AG04450 (cell line): ENCODE measurements around the gene SIT1. TPM values are rescaled to one million over a fixed set of nuclear protein-coding genes. Genes with fewer than 3 reads are reported as not detected.

ENCODE experiments used
- CTCF ChIA-PET: fragments of 300-600, 350-600 bp; formaldehyde crosslinking; extraction: SDS; loops from one replicate; lab custom pipeline; 2022; ENCODE audit warnings: antibody characterized with exemption, inconsistent platforms; lab: Charles Lee
- POLR2A ChIA-PET: fragments of 350-600 bp; formaldehyde crosslinking; extraction: SDS; loops from one replicate; lab custom pipeline; 2021; ENCODE audit warnings: antibody characterized with exemption, inconsistent platforms; lab: Yijun Ruan, JAX
- DNase-seq: peaks from one replicate; pipeline ENCODE4 v3.0.0-alpha.2; 2011; ENCODE audit warnings: low read depth, low spot score
- H3K27ac ChIP-seq: one replicate; pipeline ENCODE4 v1.5.1; 2012; ENCODE audit warnings: low read depth, low read length, control low read depth
- H3K27me3 ChIP-seq: one replicate; pipeline ENCODE4 v1.6.0; 2012; ENCODE audit warnings: low read length; ENCODE audit not compliant: control insufficient read depth, insufficient read depth
- H3K4me3 ChIP-seq: 2 replicates; pipeline ENCODE4 v1.5.1; 2011; ENCODE audit warnings: mild to moderate bottlenecking, low read depth, low read length, control low read depth
- H3K9me3 ChIP-seq: 2 replicates; pipeline ENCODE4 v1.5.1; 2012; ENCODE audit warnings: low read length; ENCODE audit not compliant: control insufficient read depth, insufficient read depth
- polyA plus RNA-seq: library from polyadenylated mRNA; depleted of rRNA; stranded (reverse); fragments of >200 nt; gene quantifications from 2 replicates; pipeline ENCODE4 v1.2.3, GENCODE V29; 2011
- TF ChIP-seq, protein P1 (sequence below): IDR thresholded peaks from 2 replicates; pipeline ENCODE4 v1.5.1; 2011; ENCODE audit warnings: low read depth, low read length, control low read depth, inconsistent platforms

SIT1 gene
- polyA plus RNA-seq, 1 experiment = not detected

DNA sequence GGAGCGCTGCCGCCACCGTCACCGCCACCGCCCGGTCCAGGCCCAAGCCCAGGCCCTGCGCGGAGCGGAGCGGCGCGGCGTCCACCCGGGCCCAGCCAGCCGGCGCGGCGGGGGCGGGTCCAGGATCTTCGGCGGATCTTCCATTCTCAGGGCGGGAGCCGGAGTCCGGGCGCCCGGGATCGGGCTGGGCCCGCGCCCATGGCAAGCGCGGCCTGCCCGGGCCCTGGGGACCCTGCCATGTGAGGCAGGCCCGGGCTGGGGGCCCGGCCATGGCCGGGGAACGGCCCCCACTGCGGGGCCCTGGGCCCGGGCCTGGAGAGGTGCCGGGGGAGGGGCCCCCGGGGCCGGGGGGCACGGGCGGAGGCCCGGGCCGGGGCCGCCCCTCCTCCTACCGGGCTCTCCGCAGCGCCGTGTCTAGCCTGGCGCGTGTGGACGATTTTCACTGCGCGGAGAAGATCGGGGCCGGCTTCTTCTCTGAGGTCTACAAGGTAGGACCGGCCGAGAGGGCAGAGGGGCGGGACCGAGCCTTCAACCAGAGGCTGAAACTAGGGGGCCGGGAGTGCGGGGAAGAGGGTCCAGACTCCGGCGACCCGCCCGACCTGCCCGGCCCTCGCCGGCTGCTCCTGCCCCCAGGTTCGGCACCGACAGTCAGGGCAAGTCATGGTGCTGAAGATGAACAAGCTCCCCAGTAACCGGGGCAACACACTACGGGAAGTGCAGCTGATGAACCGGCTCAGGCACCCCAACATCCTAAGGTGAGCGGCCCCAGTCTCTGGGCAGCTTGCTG is 45.2 kb downstream of the SIT1 start:
- H3K27ac ChIP-seq = peak overlapping the region; percentile 2
- no peak for DNase-seq
- peak overlapping the region; percentile 77 for H3K4me3 ChIP-seq
- CTCF ChIA-PET = interaction anchor here (2.2 kb wide), 1 partner anchor 41 kb away, joined by 18 read pairs; no protein-coding TSS in a partner anchor
- H3K9me3 ChIP-seq = no peaks in the 10 kb centered on the region; the same call in 1 of the 2 replicates
- no peaks in the 10 kb centered on the region for H3K27me3 ChIP-seq
- POLR2A ChIA-PET = no interaction called here
- TF ChIP-seq, protein P1, sequence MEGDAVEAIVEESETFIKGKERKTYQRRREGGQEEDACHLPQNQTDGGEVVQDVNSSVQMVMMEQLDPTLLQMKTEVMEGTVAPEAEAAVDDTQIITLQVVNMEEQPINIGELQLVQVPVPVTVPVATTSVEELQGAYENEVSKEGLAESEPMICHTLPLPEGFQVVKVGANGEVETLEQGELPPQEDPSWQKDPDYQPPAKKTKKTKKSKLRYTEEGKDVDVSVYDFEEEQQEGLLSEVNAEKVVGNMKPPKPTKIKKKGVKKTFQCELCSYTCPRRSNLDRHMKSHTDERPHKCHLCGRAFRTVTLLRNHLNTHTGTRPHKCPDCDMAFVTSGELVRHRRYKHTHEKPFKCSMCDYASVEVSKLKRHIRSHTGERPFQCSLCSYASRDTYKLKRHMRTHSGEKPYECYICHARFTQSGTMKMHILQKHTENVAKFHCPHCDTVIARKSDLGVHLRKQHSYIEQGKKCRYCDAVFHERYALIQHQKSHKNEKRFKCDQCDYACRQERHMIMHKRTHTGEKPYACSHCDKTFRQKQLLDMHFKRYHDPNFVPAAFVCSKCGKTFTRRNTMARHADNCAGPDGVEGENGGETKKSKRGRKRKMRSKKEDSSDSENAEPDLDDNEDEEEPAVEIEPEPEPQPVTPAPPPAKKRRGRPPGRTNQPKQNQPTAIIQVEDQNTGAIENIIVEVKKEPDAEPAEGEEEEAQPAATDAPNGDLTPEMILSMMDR = no peak

DNA sequence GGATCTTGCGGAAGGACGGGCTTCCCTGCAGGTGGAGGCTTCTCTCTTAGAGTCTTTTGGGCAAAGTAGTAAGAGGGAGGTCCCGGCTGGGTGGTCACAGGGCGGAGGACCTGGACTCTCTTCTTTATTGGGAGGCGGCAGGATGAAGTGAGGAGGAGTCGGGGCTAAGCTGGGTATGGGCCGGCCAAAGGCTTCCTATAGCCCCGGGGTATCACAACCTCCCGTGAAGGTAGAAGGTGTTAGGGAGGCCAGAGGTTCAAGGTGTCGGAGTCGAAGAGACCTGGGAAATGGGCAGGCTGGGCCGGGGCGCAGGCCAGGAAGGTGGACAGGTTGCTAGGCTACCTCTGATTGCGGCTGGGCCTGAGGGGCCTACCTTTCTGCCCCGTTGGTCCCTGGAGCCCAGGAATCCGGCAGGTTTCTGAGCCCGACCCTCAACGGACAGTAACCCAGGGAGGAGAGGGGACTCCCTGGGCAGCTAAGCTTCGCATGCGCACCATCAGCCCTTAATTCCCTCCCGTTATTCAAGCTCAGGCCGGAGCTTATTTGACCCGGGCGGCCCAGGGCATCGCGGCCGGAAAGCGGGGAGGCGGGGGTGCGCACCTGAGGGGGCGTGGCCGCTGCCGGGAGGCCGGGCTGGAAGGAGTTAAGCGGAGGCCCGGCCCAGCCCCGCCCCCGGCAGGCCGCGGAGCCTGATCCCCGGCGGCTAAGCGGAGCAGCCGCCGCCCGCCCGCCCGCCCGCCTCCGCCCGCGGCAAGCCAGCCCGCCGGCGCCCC is 46.0 kb downstream of the SIT1 start, which contains the start of gene TESK1:
Gene TESK1 (plus strand): TSS at position 685 of the 773 bp plus-strand sequence. CDS start 358 bp downstream, outside the sequence.
- DNase-seq = no peak
- H3K27me3 ChIP-seq = no peaks in the 10 kb centered on the region
- ChIA-PET CTCF (interaction anchor here (0.6 to 2.2 kb wide), 6 partner anchors 9 to 594 kb away, joined by 3 to 18 read pairs (median 3); no protein-coding TSS in a partner anchor), POLR2A (no interaction called here)
- peak within 1 kb of the TSS; percentile 90 for H3K27ac ChIP-seq
- H3K9me3 ChIP-seq = no peaks in the 10 kb centered on the region; the same call in 1 of the 2 replicates
- TF ChIP-seq, protein P1 = no peak
- peak within 1 kb of the TSS; percentile 77 for H3K4me3 ChIP-seq

DNA sequence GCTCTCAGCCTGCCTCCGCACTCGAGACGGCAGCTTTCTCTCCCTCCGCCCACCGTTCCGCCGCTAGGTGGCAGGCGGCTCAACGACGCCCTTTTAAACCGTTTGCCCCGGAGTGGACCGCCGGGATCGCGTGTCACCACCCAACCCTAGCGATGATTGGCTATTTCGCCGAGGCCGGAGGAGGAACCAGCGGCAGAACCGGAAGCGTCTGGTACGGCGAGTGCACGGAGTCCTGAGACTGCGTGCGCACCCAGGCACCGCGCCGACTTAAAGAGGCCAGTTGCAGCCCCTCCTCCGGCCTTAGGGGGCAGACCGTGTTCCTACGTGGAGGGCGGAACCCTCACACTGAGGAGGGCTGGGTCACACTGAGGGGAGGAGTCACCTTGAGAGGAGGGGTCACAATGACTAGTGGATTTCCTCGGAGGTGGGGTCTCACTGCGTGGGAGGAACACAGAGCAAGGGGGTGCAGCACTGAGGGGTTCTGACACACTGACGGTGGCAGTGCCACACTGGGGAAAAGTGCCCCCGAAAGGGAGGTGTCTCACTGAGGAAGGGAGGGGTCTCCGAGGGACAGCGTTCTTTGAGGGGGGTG is 46.6 kb downstream of the SIT1 start:
- TF ChIP-seq, protein P1 = peak; percentile 86
- CTCF ChIA-PET = interaction anchor here (0.5 to 2.2 kb wide), 49 partner anchors 9 to 492 kb away, joined by 3 to 18 read pairs (median 4); partner anchors contain the start of genes ARHGEF39, CCDC107, RMRP and RUSC2
- H3K27me3 ChIP-seq = no peaks in the 10 kb centered on the region
- H3K27ac ChIP-seq = peak overlapping the region; percentile 98
- no peaks in the 10 kb centered on the region for H3K9me3 ChIP-seq
- POLR2A ChIA-PET = interaction anchor here (0.9 to 1.1 kb wide), 5 partner anchors 43 to 124 kb away, joined by 3 to 9 read pairs (median 4); partner anchors contain the start of genes CCDC107, RMRP and TPM2
- peak; percentile 99 for DNase-seq
- H3K4me3 ChIP-seq = peak overlapping the region; percentile 77

DNA sequence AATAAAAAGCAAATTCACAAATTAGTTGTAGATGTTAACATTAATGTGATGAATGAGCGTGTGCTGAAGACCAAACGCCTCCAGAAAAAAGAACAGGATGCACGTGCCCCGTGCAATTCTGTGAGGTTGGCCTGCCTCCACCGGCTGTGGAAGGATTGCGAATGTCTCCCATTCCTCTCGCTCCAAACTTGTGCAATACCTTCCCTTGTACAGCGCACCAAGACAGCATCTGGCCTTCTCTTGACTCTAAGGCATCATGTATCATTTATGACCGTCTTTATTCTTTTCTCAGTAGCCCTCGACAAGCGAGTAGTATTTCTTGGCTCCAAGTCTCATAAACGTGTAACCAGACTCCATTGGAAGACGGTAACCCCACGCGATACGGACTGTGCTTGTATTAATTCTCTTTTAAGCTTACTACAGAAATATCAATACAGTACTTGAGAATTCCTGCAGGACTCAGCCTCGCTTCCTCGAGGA is 47.2 kb downstream of the SIT1 start:
- Histone ChIP-seq H3K4me3 (peak overlapping the region; percentile 58), H3K27me3 (no peaks in the 10 kb centered on the region), H3K27ac (peak overlapping the region; percentile 98), H3K9me3 (no peaks in the 10 kb centered on the region; the same call in 1 of the 2 replicates)
- peak; percentile 72 for DNase-seq
- ChIA-PET POLR2A (interaction anchor here (0.9 to 1.1 kb wide), 5 partner anchors 44 to 125 kb away, joined by 3 to 9 read pairs (median 4); partner anchors contain the start of genes CCDC107, RMRP and TPM2), CTCF (interaction anchor here (0.5 to 2.2 kb wide), 51 partner anchors 8 to 491 kb away, joined by 3 to 18 read pairs (median 4); partner anchors contain the start of genes ARHGEF39, CCDC107, RMRP and RUSC2)
- TF ChIP-seq, protein P1 = no peak
